ENCODE measurements around the gene SCCPDH. TPM values are rescaled to one million over a fixed set of nuclear protein-coding genes. Genes with fewer than 3 reads are reported as not detected.
A peak's percentile ranks its signal among the peaks of the same experiment; 100 is the strongest.

SCCPDH gene
- total and polyA plus RNA-seq, 2 of the 13 experiments (the other 11 are each of a cell fraction or from before 2014, with no cell fraction given) = 36.7 to 62.3 TPM

DNA sequence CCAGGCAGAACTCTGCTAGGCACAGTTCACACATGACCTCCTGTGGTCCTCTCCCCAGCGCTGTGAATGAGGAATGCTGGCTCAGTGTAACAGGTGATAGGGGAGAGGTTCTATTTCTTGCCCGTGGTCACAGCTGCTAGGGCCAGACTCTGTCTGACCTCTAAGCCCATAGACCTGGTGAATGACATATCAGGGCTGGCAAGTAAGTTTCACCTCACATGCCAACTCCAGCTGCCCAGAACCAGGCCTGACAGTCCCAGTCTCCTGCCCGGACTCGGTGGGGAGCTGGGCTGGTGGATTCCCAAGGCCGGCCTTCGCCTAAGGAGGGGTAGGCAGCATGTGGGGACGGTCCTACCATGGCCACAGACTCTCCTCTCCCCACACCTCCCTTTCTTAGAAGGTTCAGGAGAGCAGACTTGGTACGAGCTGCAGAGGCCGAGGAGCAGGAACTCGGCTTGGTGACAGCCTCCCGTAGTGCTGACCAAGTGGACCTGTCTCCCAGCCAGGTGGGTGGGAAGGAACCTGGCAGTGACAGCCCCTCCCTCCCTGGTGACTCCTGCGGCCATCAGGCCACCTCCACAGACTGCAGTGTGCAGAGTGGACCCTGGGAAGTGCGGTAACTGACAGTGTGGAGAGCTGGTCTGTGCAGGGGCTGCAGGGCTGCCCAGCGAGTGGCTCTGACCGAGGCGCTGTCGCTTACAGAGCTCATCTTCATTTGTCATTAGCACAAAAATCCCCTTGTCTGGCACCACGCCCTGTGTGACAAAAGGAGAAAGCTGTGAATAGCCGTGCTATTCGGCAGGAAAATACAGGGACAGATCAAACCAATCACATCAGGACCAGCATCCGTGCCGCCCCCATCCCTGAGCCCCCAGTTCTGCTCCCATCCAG lies 74.6 kb downstream of the SCCPDH start:
- no peaks in the 10 kb centered on the region for H3K36me3 ChIP-seq (replicated peaks in 1 of 2; ENCODE audit: control insufficient read depth in 1 of 2, insufficient read depth in 2 of 2, low read length in 2 of 2)
- DNase-seq (ENCODE audit: low spot score) (no peak), FAIRE-seq (peak; percentile 18), ATAC-seq (peak; percentile 41)
- POLR2A ChIA-PET = no interaction called here
- H3K27me3 ChIP-seq (ENCODE audit: control insufficient read depth in 1 of 2, insufficient read depth in 2 of 2, low read length in 2 of 2) = peaks cover 3 to 49% of the 10 kb centered on the region in 2 experiments; a peak in 4 of 5 replicates
- H4K20me1 ChIP-seq (ENCODE audit: insufficient read depth, low read length) = no peaks in the 10 kb centered on the region; the same call in 1 of the 2 replicates
- peak overlapping the region; percentile 3 for H2AFZ ChIP-seq (ENCODE audit: low read length)
- H3K79me2 ChIP-seq (ENCODE audit: insufficient read depth, low read length) = no peaks in the 10 kb centered on the region
- peaks cover 66% of the 10 kb centered on the region for H3K4me1 ChIP-seq (ENCODE audit: insufficient read depth, low read length)
- H3K9ac ChIP-seq (ENCODE audit: insufficient read depth, low read depth, low read length) = no peak overlapping the region; the same call in 1 of the 2 replicates
- H3K4me2 ChIP-seq (ENCODE audit: low read depth, low read length) = peak overlapping the region; percentile 46
- WGBS (ENCODE audit: low lambda C conversion rate) = 39% methylated on average over 16 of the region's 22 CpGs
- CTCF ChIA-PET (ENCODE audit: low intra/inter-chr PET ratio, low total read pairs) = no interaction called here
- H3K4me3 ChIP-seq (replicated peaks in 1 of 3; ENCODE audit: insufficient read depth in 1 of 3, low read depth in 2 of 3, low read length in 3 of 3) = peak overlapping the region in 1 of 3 experiments; percentile 40; a peak in 1 of 6 replicates
- BruUV-seq (replicated peaks) = no TSS peak
- TF ChIP-seq ZNF687 (CRISPR knock-in tag; IDR thresholded peaks at IDR 0.05) (peak; percentile 38; the same call in 1 of the 2 replicates), TAF15 (IDR thresholded peaks at IDR 0.05; ENCODE audit: low read depth, low read length, poor library complexity, severe bottlenecking) (no peak), ZNF382 (CRISPR knock-in tag; IDR thresholded peaks at IDR 0.05; ENCODE audit: borderline replicate concordance) (no peak)
- in situ Hi-C loops (cut with HindIII; ENCODE audit: extremely low pct_ligation_motif_present, low pct_unique_long_range_greater_than_20kb) (no loop called here), intact Hi-C loops (cut with micrococcal nuclease; ENCODE audit: unreplicated experiment) (no loop called here)
- no peaks in the 10 kb centered on the region for H3K9me3 ChIP-seq (ENCODE audit: low read length)
- H3K27ac ChIP-seq (ENCODE audit: extremely low read length, insufficient read depth, low read length) = no peak overlapping the region

Data from HepG2 (cell line).